Testis (tissue), 2 donors: ENCODE data around the gene WDR37.

Experiments
- POLR2A ChIP-seq: fragments of 450-650 bp; IDR thresholded peaks from one replicate; pipeline ENCODE4 v1.6.1; 2017; ENCODE audit warnings: antibody characterized with exemption, mild to moderate bottlenecking, moderate library complexity
- TF ChIP-seq, protein P1 (sequence below), 3 experiments: fragments of 450-650 bp in 2 of 3; fragments of 200-600 bp in 1 of 3; sonication (generic) in 1 of 3; IDR thresholded peaks; one replicate each; pipeline ENCODE4 v1.5.1; 2016 to 2019; ENCODE audit warnings: antibody characterized with exemption in 3 of 3, mild to moderate bottlenecking in 2 of 3, moderate library complexity in 1 of 3

- TF ChIP-seq, protein P1, sequence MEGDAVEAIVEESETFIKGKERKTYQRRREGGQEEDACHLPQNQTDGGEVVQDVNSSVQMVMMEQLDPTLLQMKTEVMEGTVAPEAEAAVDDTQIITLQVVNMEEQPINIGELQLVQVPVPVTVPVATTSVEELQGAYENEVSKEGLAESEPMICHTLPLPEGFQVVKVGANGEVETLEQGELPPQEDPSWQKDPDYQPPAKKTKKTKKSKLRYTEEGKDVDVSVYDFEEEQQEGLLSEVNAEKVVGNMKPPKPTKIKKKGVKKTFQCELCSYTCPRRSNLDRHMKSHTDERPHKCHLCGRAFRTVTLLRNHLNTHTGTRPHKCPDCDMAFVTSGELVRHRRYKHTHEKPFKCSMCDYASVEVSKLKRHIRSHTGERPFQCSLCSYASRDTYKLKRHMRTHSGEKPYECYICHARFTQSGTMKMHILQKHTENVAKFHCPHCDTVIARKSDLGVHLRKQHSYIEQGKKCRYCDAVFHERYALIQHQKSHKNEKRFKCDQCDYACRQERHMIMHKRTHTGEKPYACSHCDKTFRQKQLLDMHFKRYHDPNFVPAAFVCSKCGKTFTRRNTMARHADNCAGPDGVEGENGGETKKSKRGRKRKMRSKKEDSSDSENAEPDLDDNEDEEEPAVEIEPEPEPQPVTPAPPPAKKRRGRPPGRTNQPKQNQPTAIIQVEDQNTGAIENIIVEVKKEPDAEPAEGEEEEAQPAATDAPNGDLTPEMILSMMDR (IDR thresholded peaks at IDR 0.05): no peak
- no peak for TF ChIP-seq POLR2A
Measured at GRCh38 chr10:1019362-1019761, 36.8 kb upstream of the WDR37 start.
